ENCODE measurements around the gene TNC.

Gene TNC

GRCh38 chr9:115098226-115098965, 19.6 kb downstream of the TNC start:
- no peak for DNase-seq (ENCODE audit: low read depth)

- DNase-seq (ENCODE audit: low read depth) = no peak
Observed at GRCh38 chr9:115093520-115093919, 24.4 kb downstream of the TNC start.

GRCh38 chr9:115090486-115090885, 27.5 kb downstream of the TNC start:
- DNase-seq (ENCODE audit: low read depth) = no peak

- no peak for DNase-seq (ENCODE audit: low read depth)
Observed at GRCh38 chr9:115088860-115089259, 29.1 kb downstream of the TNC start.

- DNase-seq (ENCODE audit: low read depth) = no peak
Observed at GRCh38 chr9:115086886-115087285, 31.1 kb downstream of the TNC start.

GRCh38 chr9:115086461-115086860, 31.5 kb downstream of the TNC start:
- no peak for DNase-seq (ENCODE audit: low read depth)

- no peak for DNase-seq (ENCODE audit: low read depth)
Observed at GRCh38 chr9:115085773-115086377, 32.1 kb downstream of the TNC start.

- DNase-seq (ENCODE audit: low read depth) = no peak
Observed at GRCh38 chr9:115084709-115085108, 33.2 kb downstream of the TNC start.

- DNase-seq (ENCODE audit: low read depth) = no peak
Observed at GRCh38 chr9:115084157-115084556, 33.8 kb downstream of the TNC start.

GRCh38 chr9:115080242-115080641, 37.7 kb downstream of the TNC start:
- no peak for DNase-seq (ENCODE audit: low read depth)

- no peak for DNase-seq (ENCODE audit: low read depth)
Observed at GRCh38 chr9:115079156-115079555, 38.8 kb downstream of the TNC start.

- no peak for DNase-seq (ENCODE audit: low read depth)
Observed at GRCh38 chr9:115073456-115073855, 44.5 kb downstream of the TNC start.

GRCh38 chr9:115071176-115071575, 46.8 kb downstream of the TNC start:
- no peak for DNase-seq (ENCODE audit: low read depth)

GRCh38 chr9:115069771-115070170, 48.2 kb downstream of the TNC start:
- DNase-seq (ENCODE audit: low read depth) = no peak

GRCh38 chr9:115069302-115069701, 48.7 kb downstream of the TNC start:
- DNase-seq (ENCODE audit: low read depth) = no peak

GRCh38 chr9:115068031-115068430, 49.9 kb downstream of the TNC start:
- DNase-seq (ENCODE audit: low read depth) = no peak

GRCh38 chr9:115063058-115063845, 54.7 kb downstream of the TNC start:
- no peak for DNase-seq (ENCODE audit: low read depth)

GRCh38 chr9:115058684-115059315, 59.2 kb downstream of the TNC start:
- no peak for DNase-seq (ENCODE audit: low read depth)

- DNase-seq (ENCODE audit: low read depth) = no peak
Observed at GRCh38 chr9:115058175-115058574, 59.8 kb downstream of the TNC start.

- DNase-seq (ENCODE audit: low read depth) = no peak
Observed at GRCh38 chr9:115057559-115057958, 60.4 kb downstream of the TNC start.

- DNase-seq (ENCODE audit: low read depth) = no peak
Observed at GRCh38 chr9:115050002-115050490, 67.9 kb downstream of the TNC start.

- no peak for DNase-seq (ENCODE audit: low read depth)
Observed at GRCh38 chr9:115046824-115047223, 71.1 kb downstream of the TNC start.

All from stimulated activated CD8-positive, alpha-beta memory T cell treated with anti-CD3 and anti-CD28 coated beads, Interleukin-7, amount 100 ng/mL, for 24 hours (primary cell).